ENCODE measurements around the gene TBCA. TPM values are rescaled to one million over a fixed set of nuclear protein-coding genes. Genes with fewer than 3 reads are reported as not detected.

TBCA gene
- total and polyA plus RNA-seq, 8 donors = 40.6 to 138 (median 57.9) TPM

GRCh38 chr5:77770293-77771005, 5.7 kb downstream of the TBCA start:
- FAIRE-seq (no peak), DNase-seq (no peak), ATAC-seq (peak in 1 of 4 donors; percentile 43)
- Histone ChIP-seq H3K4me3 (no peak overlapping the region), H3K36me3 (peaks cover 0 to 7% (median 0%) of the 10 kb centered on the region in 3 donors), H3K4me1 (peaks cover 16 to 38% (median 35%) of the 10 kb centered on the region in 3 donors), H3K9me3 (no peaks in the 10 kb centered on the region), H3K27me3 (no peaks in the 10 kb centered on the region), H3K27ac (no peak overlapping the region)
- WGBS, 2 donors = 95 to 99% methylated on average over 4 of the region's 4 CpGs
- no peak for TF ChIP-seq CTCF (IDR thresholded peaks at IDR 0.05)
- intact Hi-C loops (cut with DNase I) = no loop called here

GRCh38 chr5:77768978-77769377, 7.2 kb downstream of the TBCA start:
- Histone ChIP-seq H3K27me3 (no peaks in the 10 kb centered on the region), H3K4me1 (peaks cover 8 to 27% (median 26%) of the 10 kb centered on the region in 3 donors), H3K4me3 (no peak overlapping the region), H3K36me3 (peaks cover 0 to 7% (median 0%) of the 10 kb centered on the region in 3 donors), H3K27ac (no peak overlapping the region), H3K9me3 (no peaks in the 10 kb centered on the region)
- intact Hi-C loops (cut with DNase I) = no loop called here
- TF ChIP-seq CTCF (IDR thresholded peaks at IDR 0.05) = no peak
- DNase-seq = no peak
- no peak for FAIRE-seq
- no peak for ATAC-seq

GRCh38 chr5:77767301-77767700, 8.8 kb downstream of the TBCA start:
- WGBS, 2 donors = 97% methylated on average over 1 of the region's 1 CpG
- Histone ChIP-seq H3K27ac (no peak overlapping the region), H3K36me3 (peaks cover 0 to 7% (median 0%) of the 10 kb centered on the region in 3 donors), H3K4me1 (peaks cover 0 to 15% (median 14%) of the 10 kb centered on the region in 3 donors), H3K27me3 (no peaks in the 10 kb centered on the region), H3K9me3 (no peaks in the 10 kb centered on the region), H3K4me3 (no peak overlapping the region)
- no peak for TF ChIP-seq CTCF (IDR thresholded peaks at IDR 0.05)
- ATAC-seq = no peak
- DNase-seq = no peak
- intact Hi-C loops (cut with DNase I) = no loop called here
- no peak for FAIRE-seq

GRCh38 chr5:77761606-77762005, 14.5 kb downstream of the TBCA start:
- Histone ChIP-seq H3K4me1 (no peaks in the 10 kb centered on the region), H3K4me3 (no peak overlapping the region), H3K27me3 (no peaks in the 10 kb centered on the region), H3K9me3 (no peaks in the 10 kb centered on the region), H3K27ac (no peak overlapping the region), H3K36me3 (no peaks in the 10 kb centered on the region)
- intact Hi-C loops (cut with DNase I) = no loop called here
- ATAC-seq (no peak), DNase-seq (no peak), FAIRE-seq (no peak)
- TF ChIP-seq CTCF (IDR thresholded peaks at IDR 0.05) = no peak
- 31 to 41% methylated on average over 3 of the region's 3 CpGs for WGBS, 2 donors

- no peak for TF ChIP-seq CTCF (IDR thresholded peaks at IDR 0.05)
- ATAC-seq (no peak), FAIRE-seq (no peak), DNase-seq (no peak)
- H3K27ac ChIP-seq = no peak overlapping the region
- intact Hi-C loops (cut with DNase I) = no loop called here
- WGBS, 2 donors = 78 to 84% methylated on average over 10 of the region's 10 CpGs
- H3K4me1 ChIP-seq = no peaks in the 10 kb centered on the region
- H3K4me3 ChIP-seq = no peak overlapping the region
- H3K9me3 ChIP-seq = no peaks in the 10 kb centered on the region
- no peaks in the 10 kb centered on the region for H3K27me3 ChIP-seq
- H3K36me3 ChIP-seq = no peaks in the 10 kb centered on the region
Measured at GRCh38 chr5:77758141-77758938, 17.8 kb downstream of the TBCA start.
